GM12892 (cell line): ENCODE results near the gene SAP30L.

Experiments used
- DNase-seq: peaks from one replicate; pipeline ENCODE4 v3.0.0; 2011; ENCODE audit not compliant: insufficient read length
- FAIRE-seq: peaks from 2 replicates; lab custom pipeline; 2011; peaks lifted over from hg19 to GRCh38; lab: Jason Lieb, UNC
- POLR2A ChIP-seq: IDR thresholded peaks from 2 replicates; pipeline ENCODE4 v1.6.1; 2011; ENCODE audit warnings: low read depth, low read length, control low read depth
- POLR2AphosphoS5 ChIP-seq: IDR thresholded peaks from 2 replicates; pipeline ENCODE4 v1.6.1; 2011; ENCODE audit warnings: low read depth, low read length, control low read depth
- TAF1 ChIP-seq: IDR thresholded peaks from 2 replicates; pipeline ENCODE4 v1.6.1; 2011; ENCODE audit warnings: low read depth, mild to moderate bottlenecking, control low read depth, low read length, borderline replicate concordance

The SAP30L gene

GRCh38 chr5:154408811-154409210 is 37.0 kb upstream of the SAP30L start:
- DNase-seq (no peak), FAIRE-seq (no peak)
- TF ChIP-seq POLR2AphosphoS5: no peak
- TF ChIP-seq TAF1: no peak
- no peak for TF ChIP-seq POLR2A

DNA sequence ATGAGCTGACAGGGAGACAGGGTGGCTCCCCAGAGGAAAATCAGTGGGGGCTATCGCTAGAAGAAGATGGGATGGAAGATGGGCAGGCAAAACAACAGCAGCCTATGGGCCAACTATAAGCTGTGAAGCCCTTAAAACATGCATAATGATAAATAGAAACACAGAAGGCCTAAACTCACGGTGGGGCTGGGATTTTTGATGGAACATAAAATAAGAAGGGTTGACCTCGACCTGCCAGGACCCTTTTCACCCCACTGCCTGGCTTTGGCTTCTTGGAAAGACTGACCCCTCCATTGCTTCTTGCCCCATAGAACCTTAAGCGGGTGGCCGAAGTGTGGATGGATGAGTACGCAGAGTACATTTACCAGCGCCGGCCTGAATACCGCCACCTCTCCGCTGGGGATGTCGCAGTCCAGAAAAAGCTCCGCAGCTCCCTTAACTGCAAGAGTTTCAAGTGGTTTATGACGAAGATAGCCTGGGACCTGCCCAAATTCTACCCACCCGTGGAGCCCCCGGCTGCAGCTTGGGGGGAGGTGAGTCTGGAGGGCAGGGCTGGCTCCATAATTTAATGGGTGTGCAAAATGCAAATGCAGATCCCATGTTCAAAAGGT is 36.5 kb upstream of the SAP30L start:
- no peak for FAIRE-seq

GRCh38 chr5:154410008-154410407 is 35.8 kb upstream of the SAP30L start:
- FAIRE-seq: no peak
- TF ChIP-seq POLR2A: no peak
- no peak for TF ChIP-seq TAF1
- no peak for TF ChIP-seq POLR2AphosphoS5
- no peak for DNase-seq

More for the DNA sequence above, 36.5 kb upstream of the SAP30L start:
- no peak for DNase-seq
- TF ChIP-seq POLR2A: no peak

- DNase-seq: no peak
- FAIRE-seq: no peak
- TF ChIP-seq TAF1: no peak
- TF ChIP-seq POLR2AphosphoS5: no peak
These were observed 35.0 kb upstream of the SAP30L start for GRCh38 chr5:154410786-154411185.

GRCh38 chr5:154411338-154411737 is 34.5 kb upstream of the SAP30L start:
- no peak for FAIRE-seq
- TF ChIP-seq POLR2AphosphoS5 (no peak), TAF1 (no peak), POLR2A (no peak)
- DNase-seq: no peak

- no peak for TF ChIP-seq TAF1
- no peak for TF ChIP-seq POLR2AphosphoS5
- TF ChIP-seq POLR2A: no peak
- DNase-seq: no peak
- no peak for FAIRE-seq
These were observed 33.5 kb upstream of the SAP30L start for GRCh38 chr5:154412316-154412715.

- FAIRE-seq: no peak
- TF ChIP-seq POLR2AphosphoS5 (no peak), TAF1 (no peak), POLR2A (no peak)
- DNase-seq: no peak
These were observed 32.9 kb upstream of the SAP30L start for GRCh38 chr5:154412925-154413324.

DNA sequence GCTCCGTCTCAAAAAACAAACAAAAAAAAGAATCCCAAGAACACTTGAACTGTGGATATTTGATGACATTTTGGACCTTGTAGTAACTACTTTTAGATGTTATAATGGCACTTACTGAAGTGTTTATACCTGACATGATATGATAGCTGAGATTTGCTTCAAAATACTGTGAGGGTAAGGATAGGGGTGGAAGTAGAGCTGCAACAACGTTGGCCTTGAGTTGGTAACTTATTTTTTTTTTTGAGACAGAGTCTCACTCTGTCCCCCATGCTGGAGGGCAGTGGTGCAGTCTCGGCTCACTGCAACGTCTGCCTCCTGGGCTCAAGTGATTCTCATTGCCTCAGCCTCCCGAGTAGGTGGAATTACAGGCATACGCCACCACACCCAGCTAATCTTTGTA is 30.7 kb upstream of the SAP30L start:
- FAIRE-seq: no peak
- TF ChIP-seq POLR2A: no peak
- TF ChIP-seq TAF1: no peak
- no peak for TF ChIP-seq POLR2AphosphoS5
- no peak for DNase-seq

DNA sequence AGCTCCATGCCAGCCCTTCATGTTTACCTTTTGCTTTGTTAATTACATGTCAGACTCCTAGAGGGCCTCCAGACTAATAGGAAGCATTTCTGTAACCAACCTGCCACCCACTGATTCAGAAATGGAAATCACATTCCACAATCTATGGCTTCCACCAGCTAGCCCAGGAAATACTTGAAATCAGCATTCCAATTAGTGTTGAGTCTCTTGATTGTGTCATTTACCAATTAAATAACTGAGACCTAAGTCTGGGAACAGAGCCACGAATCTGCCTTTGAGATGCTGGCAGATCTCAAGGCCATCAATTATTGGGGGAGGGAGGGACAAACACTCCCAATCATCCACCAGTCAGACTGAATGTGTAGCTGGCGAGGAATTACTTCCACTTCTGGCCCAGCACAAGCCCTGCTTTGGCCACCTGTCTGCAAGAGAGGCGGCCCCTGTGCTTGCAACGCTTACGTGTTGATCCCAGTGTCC is 27.4 kb upstream of the SAP30L start:
- DNase-seq (no peak), FAIRE-seq (peak; percentile 5)
- no peak for TF ChIP-seq POLR2AphosphoS5
- no peak for TF ChIP-seq TAF1
- TF ChIP-seq POLR2A: no peak

DNA sequence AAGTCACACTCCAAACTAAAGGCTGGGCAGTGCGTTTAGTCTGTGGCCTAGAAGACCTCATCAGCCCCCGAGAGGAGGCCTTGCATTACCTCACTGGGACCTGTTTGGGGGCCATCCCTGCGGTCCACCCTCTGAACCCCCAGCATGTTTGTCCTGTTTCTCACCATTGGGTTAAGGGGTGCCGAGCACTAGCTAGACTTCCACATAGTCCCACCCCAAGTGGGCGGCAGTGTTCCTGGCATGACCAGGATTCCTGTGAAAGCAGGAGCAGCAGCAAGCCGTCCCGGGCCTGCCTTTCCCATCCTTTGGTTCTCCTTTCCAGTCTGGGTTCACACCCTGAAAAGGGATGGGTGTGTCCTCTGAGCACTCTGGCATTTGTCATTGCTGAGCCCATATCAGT is 26.6 kb upstream of the SAP30L start:
- no peak for TF ChIP-seq POLR2AphosphoS5
- TF ChIP-seq TAF1: no peak
- TF ChIP-seq POLR2A: no peak
- FAIRE-seq (no peak), DNase-seq (no peak)

DNA sequence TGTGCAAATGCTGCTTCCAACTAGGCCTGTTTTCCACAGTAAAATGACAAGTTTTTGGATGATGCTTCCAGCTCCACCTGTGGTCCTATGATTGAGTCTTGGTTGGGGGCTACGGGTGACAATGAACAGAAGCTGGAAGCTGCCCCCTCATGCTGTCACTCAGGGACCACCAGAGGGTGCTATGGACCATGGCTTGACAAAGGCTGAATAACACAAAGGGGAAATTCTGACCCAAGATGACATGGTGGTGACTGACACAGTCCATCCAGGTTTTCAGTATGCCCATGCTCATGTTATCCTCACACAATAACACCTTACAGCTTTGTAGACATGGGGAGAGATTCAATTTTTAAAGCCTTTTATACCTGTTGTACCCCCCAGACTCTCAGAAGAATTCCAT is 23.9 kb upstream of the SAP30L start:
- no peak for TF ChIP-seq POLR2AphosphoS5
- no peak for TF ChIP-seq POLR2A
- no peak for TF ChIP-seq TAF1
- DNase-seq: no peak
- no peak for FAIRE-seq

GRCh38 chr5:154422298-154422697 is 23.5 kb upstream of the SAP30L start:
- DNase-seq: no peak
- FAIRE-seq: no peak
- TF ChIP-seq POLR2A: no peak

- DNase-seq: no peak
- no peak for TF ChIP-seq TAF1
- TF ChIP-seq POLR2A: no peak
- no peak for TF ChIP-seq POLR2AphosphoS5
- FAIRE-seq: no peak
These were observed 17.6 kb upstream of the SAP30L start for GRCh38 chr5:154428208-154428607.

DNA sequence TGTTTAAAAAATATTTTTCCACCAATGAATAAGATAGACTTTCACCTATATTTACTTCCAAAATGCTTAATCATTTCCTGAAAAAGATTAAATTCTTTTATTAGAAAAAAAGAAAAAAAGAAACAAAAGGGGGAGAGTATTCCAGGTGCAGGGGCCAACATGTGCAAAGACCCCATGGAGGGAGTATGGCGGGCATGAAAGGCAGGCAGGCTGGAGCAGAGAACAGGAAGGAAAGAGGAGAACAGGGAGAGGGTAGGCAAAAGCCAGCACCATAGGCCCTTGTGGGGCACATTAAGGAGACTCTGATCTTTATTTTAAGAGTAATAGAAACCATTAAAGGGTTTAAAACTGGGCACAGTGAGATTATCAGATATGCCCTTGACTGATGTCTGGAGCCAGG is 16.5 kb upstream of the SAP30L start:
- DNase-seq (no peak), FAIRE-seq (no peak)
- no peak for TF ChIP-seq POLR2AphosphoS5
